Activated CD8-positive, alpha-beta memory T cell treated with anti-CD3 and anti-CD28 coated beads for 36 hours (primary cell): ENCODE data around the gene RPS6KA2. TPM values are rescaled to one million over a fixed set of nuclear protein-coding genes. Genes with fewer than 3 reads are reported as not detected.
"Not testable (repeated sequence)": the region's sequence is repeated elsewhere in the genome, so short reads cannot be mapped to it uniquely, and the experiment has no call there.

Experiments
- CTCF ChIA-PET: fragments of 350-600 bp; sonication (Branson Sonifier 250); formaldehyde crosslinking; loops from one replicate; lab custom pipeline; 2021; ENCODE audit warnings: antibody characterized with exemption; lab: Charles Lee
- POLR2A ChIA-PET: fragments of 350-600 bp; sonication (Branson Sonifier 250); formaldehyde crosslinking; loops from one replicate; lab custom pipeline; 2021; ENCODE audit warnings: antibody characterized with exemption; lab: Charles Lee
- total RNA-seq, 2 experiments: library from RNA; stranded (reverse); gene quantifications; one replicate each; pipeline ENCODE4 v1.2.3, GENCODE V29; 2021

RPS6KA2 gene
- total RNA-seq, 2 experiments from 2014 or later, result 7.0 to 8.3 TPM

DNA sequence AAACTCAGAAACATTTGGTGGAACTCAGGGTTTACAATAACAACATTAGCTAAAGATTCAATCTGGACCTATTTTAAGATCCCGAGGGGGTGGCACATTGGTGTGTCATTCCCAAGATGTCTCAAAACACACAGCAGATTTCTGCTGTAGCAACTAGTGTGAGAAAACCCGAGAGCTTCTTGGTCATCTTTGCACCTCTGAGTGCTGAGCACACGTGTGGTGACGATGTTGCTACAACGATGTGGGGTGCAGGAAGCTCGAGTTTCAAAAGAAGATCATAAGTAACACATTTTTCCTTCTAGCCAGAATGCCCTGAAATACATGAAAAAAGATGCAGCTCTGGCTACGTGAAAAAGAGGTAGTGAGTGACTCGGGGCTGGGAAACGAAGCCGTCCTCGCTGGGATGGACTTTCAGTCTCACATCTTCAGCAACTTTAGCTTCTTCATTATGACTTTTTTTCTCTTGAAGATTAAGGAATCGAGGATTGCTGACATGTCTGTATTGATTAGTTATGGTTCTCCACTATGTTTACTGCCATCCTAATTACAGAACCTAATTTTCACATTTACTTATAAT is 42.1 kb downstream of the RPS6KA2 start:
- POLR2A ChIA-PET, result interaction anchor here (0.7 kb wide), 1 partner anchor 190 kb away, joined by 9 read pairs; no protein-coding TSS in a partner anchor
- CTCF ChIA-PET, result interaction anchor here (1.5 kb wide), 1 partner anchor 8 kb away, joined by 4 read pairs; no protein-coding TSS in a partner anchor

DNA sequence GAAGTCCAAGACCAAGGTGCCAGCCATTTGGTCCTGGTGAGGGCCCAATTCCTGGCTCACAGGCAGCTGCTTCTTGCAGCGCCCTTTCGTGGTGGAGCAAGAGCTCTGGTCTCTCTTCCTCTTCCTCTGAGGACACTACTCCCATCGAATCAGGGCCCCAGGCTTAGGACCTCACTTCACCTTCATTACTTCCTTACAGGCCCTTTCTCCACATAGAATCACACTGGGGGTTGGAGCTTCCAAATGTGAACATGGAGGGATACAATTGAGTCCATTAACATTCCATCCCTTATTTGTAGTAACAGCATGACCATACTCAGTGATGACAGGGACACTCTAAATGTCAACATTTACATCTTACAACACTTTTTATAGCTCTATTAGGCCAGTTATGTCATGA is 42.9 kb downstream of the RPS6KA2 start:
- ChIA-PET CTCF (interaction anchor here (1.5 kb wide), 1 partner anchor 9 kb away, joined by 4 read pairs; no protein-coding TSS in a partner anchor), POLR2A (no interaction called here)

- ChIA-PET CTCF (no interaction called here), POLR2A (no interaction called here)
Measured at GRCh38 chr6:166583230-166583965, 43.7 kb downstream of the RPS6KA2 start.

GRCh38 chr6:166582258-166582657 is 44.8 kb downstream of the RPS6KA2 start:
- POLR2A ChIA-PET, result no interaction called here

DNA sequence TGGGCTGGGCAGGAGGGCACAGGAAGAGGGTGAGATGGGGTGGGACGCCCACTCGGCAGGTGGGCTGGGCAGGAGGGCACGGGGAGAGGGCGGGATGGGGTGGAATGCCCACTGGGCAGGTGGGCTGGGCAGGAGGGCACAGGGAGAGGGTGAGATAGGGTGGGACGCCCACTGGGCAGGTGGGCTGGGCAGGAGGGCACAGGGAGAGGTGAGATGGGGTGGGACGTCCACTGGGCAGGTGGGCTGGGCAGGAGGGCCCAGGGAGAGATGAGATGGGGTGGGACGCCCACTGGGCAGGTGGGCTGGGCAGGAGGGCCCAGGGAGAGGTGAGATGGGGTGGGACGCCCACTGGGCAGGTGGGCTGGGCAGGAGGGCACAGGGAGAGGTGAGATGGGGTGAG is 45.2 kb downstream of the RPS6KA2 start:
- CTCF ChIA-PET, POLR2A ChIA-PET: not testable (repeated sequence)

More at GRCh38 chr6:166582258-166582657, 44.8 kb downstream of the RPS6KA2 start:
- CTCF ChIA-PET, result no interaction called here

- POLR2A ChIA-PET, result no interaction called here
- CTCF ChIA-PET, result no interaction called here
Measured at GRCh38 chr6:166581091-166581511, 46.0 kb downstream of the RPS6KA2 start.

DNA sequence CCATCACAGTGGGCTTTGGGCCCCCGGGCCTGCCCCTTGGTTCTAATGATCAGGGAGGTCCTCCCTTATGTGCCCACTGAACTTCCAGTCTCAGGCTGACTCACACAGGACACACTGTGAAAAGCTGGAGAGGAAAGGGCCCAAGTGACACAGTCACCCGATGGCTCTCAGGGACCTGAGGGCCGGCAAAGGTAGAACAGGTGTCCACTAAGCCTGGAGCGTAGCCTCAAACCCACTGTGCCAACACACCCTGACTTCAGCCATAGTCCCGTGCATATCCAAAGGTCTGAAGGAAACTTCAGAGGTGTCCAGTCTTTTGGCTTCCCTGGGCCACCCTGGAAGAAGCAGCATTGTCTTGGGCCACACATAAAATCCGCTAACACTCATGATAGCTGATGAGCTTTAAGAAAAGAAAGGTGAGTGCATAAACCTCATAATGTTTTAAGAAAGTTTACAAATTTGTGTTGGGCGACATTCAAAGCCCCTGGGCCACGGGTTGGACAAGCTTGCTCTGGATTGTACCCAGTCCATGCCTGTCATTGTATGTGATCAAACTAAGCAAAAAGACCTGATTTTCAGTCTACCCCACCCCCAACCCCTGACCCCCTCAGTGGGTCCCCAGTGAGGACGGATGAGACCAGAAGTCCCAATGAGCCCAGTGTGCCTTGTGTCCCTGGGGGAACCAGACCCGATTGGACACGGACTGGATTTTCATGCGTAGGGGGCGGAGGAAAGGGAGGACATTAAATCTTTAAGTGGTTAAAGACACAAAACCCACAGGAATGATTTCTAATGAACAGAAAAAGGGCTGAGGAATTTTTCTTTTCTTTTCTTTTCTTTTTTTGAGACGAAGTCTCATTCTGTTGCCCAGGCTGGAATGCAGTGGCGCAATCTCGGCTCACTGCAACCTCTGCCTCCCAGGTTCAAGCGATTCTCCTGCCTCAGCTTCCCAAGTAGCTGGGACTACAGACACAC is 46.7 kb downstream of the RPS6KA2 start:
- POLR2A ChIA-PET, result no interaction called here
- CTCF ChIA-PET, result no interaction called here

DNA sequence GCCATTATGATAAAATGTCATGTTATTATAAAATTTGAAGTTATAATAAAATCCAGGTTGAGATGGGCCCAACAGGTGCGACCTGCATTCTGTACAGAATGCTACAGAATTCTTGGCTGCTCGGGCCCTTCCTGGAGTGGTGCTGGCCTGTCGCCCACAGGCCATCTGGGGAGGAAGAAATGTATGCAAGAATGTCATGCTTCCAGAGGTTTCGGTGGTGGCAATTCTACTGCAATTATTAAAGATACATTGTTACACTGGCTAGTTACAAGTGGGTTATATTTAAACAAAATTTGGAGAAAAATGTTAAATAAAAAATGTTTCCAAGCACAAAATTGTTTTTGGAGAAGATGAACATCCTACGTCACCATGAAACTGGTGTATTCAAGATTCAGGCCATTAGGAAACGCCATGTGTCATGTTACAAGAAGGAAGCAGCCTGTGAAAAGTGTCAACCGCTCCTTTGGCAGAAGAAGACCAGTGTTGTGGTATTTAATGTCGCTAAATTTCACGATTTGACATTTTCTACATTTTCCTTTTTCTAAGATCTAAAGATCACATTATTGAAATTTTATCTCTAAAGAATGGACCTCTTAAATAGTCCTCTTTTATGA is 47.7 kb downstream of the RPS6KA2 start:
- ChIA-PET POLR2A (no interaction called here), CTCF (no interaction called here)

GRCh38 chr6:166578536-166579236 is 48.4 kb downstream of the RPS6KA2 start:
- POLR2A ChIA-PET, result no interaction called here
- CTCF ChIA-PET, result no interaction called here

- ChIA-PET POLR2A (no interaction called here), CTCF (no interaction called here)
Measured at GRCh38 chr6:166575205-166575604, 51.8 kb downstream of the RPS6KA2 start.

DNA sequence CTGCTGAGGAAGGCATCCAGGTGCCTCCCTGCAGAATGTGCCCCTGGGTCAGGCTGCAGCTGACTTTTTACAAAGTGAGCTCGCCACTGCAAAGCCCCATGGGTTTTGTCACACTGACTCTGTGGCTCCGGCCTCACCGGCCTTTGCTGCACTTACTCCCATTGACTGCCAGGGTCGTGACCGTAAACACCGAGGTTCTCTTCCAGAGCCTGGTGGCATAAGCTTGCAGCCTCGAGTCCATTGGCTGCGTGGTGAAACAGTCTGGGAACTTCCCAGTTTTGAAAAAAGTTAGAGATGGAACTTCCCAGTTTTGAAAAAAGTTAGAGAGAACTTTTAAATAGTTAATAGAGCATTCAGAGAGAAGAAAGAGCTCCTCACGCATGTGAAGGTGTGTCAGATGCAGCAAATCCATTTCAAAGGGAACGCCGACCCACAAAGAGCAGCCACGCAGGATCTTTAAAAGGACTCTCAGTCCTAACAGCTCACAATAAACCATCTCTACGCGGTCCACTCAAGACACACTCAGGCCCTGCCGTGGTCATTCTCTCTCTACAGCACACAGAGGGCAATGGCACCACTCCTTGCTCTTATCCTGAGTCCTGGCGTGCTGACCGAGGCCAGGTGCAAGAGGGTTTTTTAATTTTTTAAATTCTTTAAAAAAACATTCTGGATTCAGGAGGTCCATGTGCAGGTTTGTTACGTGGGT is 53.4 kb downstream of the RPS6KA2 start:
- ChIA-PET POLR2A (no interaction called here), CTCF (no interaction called here)

DNA sequence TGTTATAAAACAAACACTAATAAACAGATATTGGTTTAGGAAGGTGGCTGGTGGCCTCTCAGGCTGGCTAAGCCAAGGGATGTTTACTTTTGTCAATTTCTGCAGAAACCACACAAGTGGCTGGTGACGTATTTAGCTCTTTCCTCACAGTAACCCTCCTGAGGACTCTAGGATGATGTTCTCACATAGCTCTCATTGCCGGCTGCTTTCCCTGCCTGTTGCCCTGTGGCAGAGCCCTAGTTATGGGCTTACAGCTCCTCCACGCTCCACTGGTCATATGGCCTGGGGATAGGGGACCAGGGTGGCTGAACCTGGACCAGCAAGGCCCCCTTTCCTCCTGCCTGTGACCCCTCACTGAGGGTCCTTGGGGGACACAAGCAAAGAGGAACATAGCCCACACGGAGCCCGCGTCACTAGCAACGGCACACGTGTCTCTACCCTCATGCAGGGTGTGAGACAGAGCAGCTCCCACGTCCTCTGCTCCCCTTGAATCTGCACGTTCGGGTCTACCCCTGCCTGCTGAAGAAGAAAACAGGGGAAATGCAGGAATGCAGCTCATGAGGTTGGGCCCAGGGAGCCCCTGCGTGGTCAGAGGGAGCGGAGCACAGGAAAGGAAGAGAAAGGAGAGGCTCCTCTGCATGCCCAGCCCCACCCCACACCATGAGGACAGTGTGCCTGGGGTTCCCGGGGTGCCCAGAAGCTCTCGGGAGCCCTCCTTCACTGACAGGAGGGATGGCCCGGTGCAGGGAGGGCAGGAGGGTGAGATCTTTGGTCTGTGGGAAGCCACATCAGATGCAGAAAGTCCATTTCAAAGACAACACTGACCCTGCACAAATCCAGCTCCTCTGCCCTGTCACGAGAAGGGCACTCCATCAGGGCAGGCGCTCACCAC is 54.4 kb downstream of the RPS6KA2 start:
- POLR2A ChIA-PET, result no interaction called here
- CTCF ChIA-PET, result no interaction called here

DNA sequence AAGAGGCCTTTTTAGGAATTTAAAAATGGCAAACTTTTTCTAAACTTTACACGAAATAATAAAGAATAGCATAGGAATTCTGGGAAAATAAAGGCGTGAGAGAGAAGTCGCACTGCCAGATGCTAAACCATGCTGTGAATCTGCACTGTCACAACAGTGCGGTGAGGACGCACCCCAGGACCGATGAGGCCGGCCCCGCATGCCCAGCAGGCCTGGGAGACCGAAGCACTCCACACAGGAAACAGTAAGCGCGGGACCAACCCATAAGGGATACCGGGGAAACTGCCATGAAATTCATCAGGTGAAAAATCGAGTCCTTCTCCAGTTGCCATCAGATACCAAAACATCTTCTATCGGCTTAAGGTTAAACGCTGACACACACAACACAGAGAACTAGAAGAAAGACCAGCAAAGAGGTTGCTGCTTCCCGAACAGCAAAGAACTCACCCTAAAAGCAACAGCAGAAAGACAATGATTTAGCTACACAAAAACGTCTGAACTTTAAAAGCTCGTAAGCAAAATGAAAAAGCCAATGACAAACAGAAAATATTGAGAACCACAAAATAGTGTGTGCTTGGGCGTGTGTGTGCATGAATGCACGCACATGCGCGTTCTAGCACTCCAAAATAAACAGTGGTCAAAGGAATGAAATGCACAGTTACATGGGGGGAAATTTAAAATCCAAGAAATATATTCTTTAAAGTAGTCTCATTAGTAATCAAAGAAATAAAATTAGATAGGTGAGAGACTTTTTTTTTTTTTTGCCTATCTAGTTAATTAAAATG is 55.9 kb downstream of the RPS6KA2 start:
- CTCF ChIA-PET, result no interaction called here

GRCh38 chr6:166569206-166569605 is 57.8 kb downstream of the RPS6KA2 start:
- POLR2A ChIA-PET, result no interaction called here
- CTCF ChIA-PET, result no interaction called here

More for the DNA sequence above, 55.9 kb downstream of the RPS6KA2 start:
- POLR2A ChIA-PET, result no interaction called here

GRCh38 chr6:166567813-166568212 is 59.2 kb downstream of the RPS6KA2 start:
- ChIA-PET POLR2A (no interaction called here), CTCF (no interaction called here)

- ChIA-PET POLR2A (no interaction called here), CTCF (no interaction called here)
Measured at GRCh38 chr6:166567107-166567506, 59.9 kb downstream of the RPS6KA2 start.
